Central memory CD8-positive, alpha-beta T cell (primary cell): Measurements from ENCODE around the gene RYR2.

ENCODE experiments used
- ATAC-seq: fragments of 150-1000 bp; cut with Tn5 transposase; replicated peaks from 2 replicates; pipeline ENCODE4 v1.10.0; 2022; ENCODE audit warnings: mild to moderate bottlenecking, moderate FRiP score, moderate number of reproducible peaks; ENCODE audit not compliant: poor library complexity, severe bottlenecking; ENCODE audit errors: extremely low read depth
- DNase-seq, 2 donors: peaks; one replicate each; pipeline ENCODE4 v3.0.0; 2021; ENCODE audit warnings: low spot score in 2 of 2
- H3K27ac Mint-ChIP-seq: one replicate; pipeline ENCODE4 v1.8.0; 2022; ENCODE audit warnings: low read depth, mild to moderate bottlenecking, moderate library complexity, mixed read lengths
- H3K27me3 Mint-ChIP-seq: one replicate; pipeline ENCODE4 v1.8.0; 2022; ENCODE audit warnings: mixed read lengths
- H3K36me3 Mint-ChIP-seq: one replicate; pipeline ENCODE4 v1.8.0; 2022; ENCODE audit warnings: mild to moderate bottlenecking, moderate library complexity, mixed read lengths; ENCODE audit not compliant: insufficient read depth
- H3K4me1 Mint-ChIP-seq: one replicate; pipeline ENCODE4 v1.8.0; 2022; ENCODE audit warnings: mixed read lengths
- H3K4me3 Mint-ChIP-seq: one replicate; pipeline ENCODE4 v1.8.0; 2022; ENCODE audit warnings: mild to moderate bottlenecking, moderate library complexity, mixed read lengths
- H3K9me3 Mint-ChIP-seq: one replicate; pipeline ENCODE4 v1.8.0; 2022; ENCODE audit warnings: mixed read lengths

Gene RYR2

DNA sequence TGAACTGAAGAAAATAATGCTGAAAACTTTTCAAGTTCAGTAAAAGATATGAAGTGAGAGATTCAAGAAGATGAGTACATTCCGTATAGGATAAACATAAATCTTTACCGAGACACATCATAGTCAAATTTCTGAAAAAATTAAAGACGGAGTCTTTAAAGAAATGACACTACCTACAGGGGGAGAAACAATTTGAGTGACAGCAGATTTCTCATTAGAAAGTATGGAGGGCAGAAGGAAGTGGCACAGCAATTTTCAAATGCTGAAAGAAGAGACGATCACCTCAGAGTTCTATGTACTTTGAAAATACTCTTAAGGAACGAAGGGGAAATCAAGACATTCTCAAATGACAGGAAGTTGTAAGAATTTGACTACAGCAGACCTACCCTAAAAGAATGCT is 577.6 kb downstream of the RYR2 start:
- H3K36me3 Mint-ChIP-seq: no peaks in the 10 kb centered on the region
- H3K4me1 Mint-ChIP-seq: no peaks in the 10 kb centered on the region
- H3K27me3 Mint-ChIP-seq: peaks cover 32% of the 10 kb centered on the region
- no peak overlapping the region for H3K4me3 Mint-ChIP-seq
- peaks cover 25% of the 10 kb centered on the region for H3K9me3 Mint-ChIP-seq
- DNase-seq (no peak), ATAC-seq (no peak)
- no peak overlapping the region for H3K27ac Mint-ChIP-seq

DNA sequence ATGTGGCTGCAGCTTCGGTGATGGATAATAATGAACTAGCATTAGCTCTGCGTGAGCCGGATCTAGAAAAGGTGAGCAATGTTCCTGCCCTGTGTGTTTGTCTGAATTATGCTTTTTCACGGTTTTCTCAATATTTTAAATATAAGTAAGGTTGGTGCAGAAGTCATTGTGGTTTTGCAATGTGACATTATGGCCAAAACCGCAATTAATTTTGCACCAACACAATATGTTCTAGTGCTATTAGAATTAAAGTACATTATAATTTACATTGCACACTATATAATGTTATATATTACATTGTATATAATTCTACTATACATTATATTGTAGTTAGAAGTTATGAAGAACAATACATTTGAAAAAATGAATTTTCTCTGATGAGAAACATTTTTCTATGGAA is 592.9 kb downstream of the RYR2 start:
- Mint-ChIP-seq H3K36me3 (no peaks in the 10 kb centered on the region), H3K4me3 (no peak overlapping the region), H3K27ac (no peak overlapping the region), H3K27me3 (no peaks in the 10 kb centered on the region), H3K4me1 (no peaks in the 10 kb centered on the region), H3K9me3 (no peaks in the 10 kb centered on the region)
- no peak for ATAC-seq
- no peak for DNase-seq

GRCh38 chr1:237638555-237638954 is 596.6 kb downstream of the RYR2 start:
- no peaks in the 10 kb centered on the region for H3K4me1 Mint-ChIP-seq
- peaks cover under 1% of the 10 kb centered on the region for H3K36me3 Mint-ChIP-seq
- ATAC-seq: no peak
- H3K27ac Mint-ChIP-seq: no peak overlapping the region
- no peaks in the 10 kb centered on the region for H3K27me3 Mint-ChIP-seq
- DNase-seq: no peak
- no peaks in the 10 kb centered on the region for H3K9me3 Mint-ChIP-seq
- no peak overlapping the region for H3K4me3 Mint-ChIP-seq

DNA sequence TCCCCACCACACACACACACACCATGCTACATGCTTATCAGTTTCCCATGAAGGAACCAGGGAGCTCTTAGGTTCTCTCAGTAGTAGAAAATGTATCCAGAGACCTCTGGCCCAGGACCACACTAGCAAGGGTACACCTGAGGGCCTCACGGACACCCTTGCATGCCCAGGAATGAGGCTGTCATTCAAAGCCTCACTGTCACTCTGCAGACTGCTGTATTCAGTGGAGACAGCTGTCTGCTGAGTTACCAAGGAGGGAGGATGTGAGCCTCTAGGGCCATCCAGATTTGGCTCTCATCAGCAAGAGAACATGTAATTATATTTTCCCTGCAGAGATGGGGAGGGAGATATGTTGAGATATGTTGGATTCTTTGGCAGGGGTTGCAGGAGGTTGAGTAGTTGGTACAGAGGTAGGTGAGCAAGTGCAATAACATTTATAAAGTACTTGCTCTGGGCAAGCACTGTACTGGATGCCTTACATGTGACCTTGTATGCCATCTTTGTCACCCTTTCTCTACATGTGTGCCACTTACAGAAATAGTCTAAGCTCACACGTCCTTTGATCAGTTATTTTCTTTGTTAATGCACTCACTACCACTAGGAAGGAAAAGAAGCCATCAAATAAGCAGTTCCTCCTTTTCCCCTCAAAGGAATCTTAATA is 598.2 kb downstream of the RYR2 start:
- Mint-ChIP-seq H3K27ac (no peak overlapping the region), H3K4me1 (no peaks in the 10 kb centered on the region), H3K36me3 (peaks cover 2% of the 10 kb centered on the region), H3K27me3 (no peaks in the 10 kb centered on the region), H3K4me3 (no peak overlapping the region), H3K9me3 (no peaks in the 10 kb centered on the region)
- ATAC-seq (no peak), DNase-seq (no peak)

GRCh38 chr1:237640966-237641365 is 599.0 kb downstream of the RYR2 start:
- no peaks in the 10 kb centered on the region for H3K9me3 Mint-ChIP-seq

GRCh38 chr1:237650809-237651208 is 608.8 kb downstream of the RYR2 start:
- no peak for ATAC-seq
- Mint-ChIP-seq H3K27ac (no peak overlapping the region), H3K4me3 (no peak overlapping the region), H3K36me3 (no peaks in the 10 kb centered on the region), H3K4me1 (no peaks in the 10 kb centered on the region), H3K9me3 (no peaks in the 10 kb centered on the region), H3K27me3 (no peaks in the 10 kb centered on the region)
- no peak for DNase-seq

More at GRCh38 chr1:237640966-237641365, 599.0 kb downstream of the RYR2 start:
- H3K27ac Mint-ChIP-seq: no peak overlapping the region
- no peak overlapping the region for H3K4me3 Mint-ChIP-seq
- no peaks in the 10 kb centered on the region for H3K4me1 Mint-ChIP-seq
- peaks cover 2% of the 10 kb centered on the region for H3K36me3 Mint-ChIP-seq
- no peak for DNase-seq
- ATAC-seq: no peak
- H3K27me3 Mint-ChIP-seq: no peaks in the 10 kb centered on the region

- H3K27me3 Mint-ChIP-seq: peaks cover 10% of the 10 kb centered on the region
- H3K27ac Mint-ChIP-seq: no peak overlapping the region
- H3K4me1 Mint-ChIP-seq: no peaks in the 10 kb centered on the region
- H3K9me3 Mint-ChIP-seq: no peaks in the 10 kb centered on the region
- H3K36me3 Mint-ChIP-seq: no peaks in the 10 kb centered on the region
- ATAC-seq: no peak
- no peak overlapping the region for H3K4me3 Mint-ChIP-seq
- no peak for DNase-seq
These were observed 613.8 kb downstream of the RYR2 start for GRCh38 chr1:237655778-237656177.

DNA sequence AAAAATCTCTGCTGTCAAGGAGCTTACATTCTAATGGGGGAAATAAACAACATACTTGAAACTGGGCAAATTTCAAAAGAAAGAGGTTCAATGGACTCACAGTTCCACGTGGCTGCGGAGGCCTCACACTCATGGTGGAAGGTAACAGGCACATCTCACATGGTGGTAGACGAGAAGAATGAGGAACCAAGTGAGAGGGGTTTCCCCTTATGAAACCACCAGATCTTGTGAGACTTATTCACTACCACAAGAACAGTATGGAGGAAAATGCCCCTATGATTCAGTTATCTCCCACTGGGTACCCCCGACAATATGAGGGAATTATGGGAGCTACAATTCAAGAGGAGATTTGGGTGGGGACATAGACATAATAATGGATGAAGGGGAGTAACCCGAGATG is 622.4 kb downstream of the RYR2 start:
- H3K4me1 Mint-ChIP-seq: no peaks in the 10 kb centered on the region

GRCh38 chr1:237670302-237670701 is 628.3 kb downstream of the RYR2 start:
- ATAC-seq (no peak), DNase-seq (no peak)
- H3K27me3 Mint-ChIP-seq: no peaks in the 10 kb centered on the region
- no peak overlapping the region for H3K4me3 Mint-ChIP-seq
- H3K36me3 Mint-ChIP-seq: no peaks in the 10 kb centered on the region
- H3K9me3 Mint-ChIP-seq: no peaks in the 10 kb centered on the region
- H3K27ac Mint-ChIP-seq: no peak overlapping the region
- H3K4me1 Mint-ChIP-seq: no peaks in the 10 kb centered on the region

More for the DNA sequence above, 622.4 kb downstream of the RYR2 start:
- H3K27me3 Mint-ChIP-seq: peaks cover 10% of the 10 kb centered on the region
- no peaks in the 10 kb centered on the region for H3K36me3 Mint-ChIP-seq
- no peak overlapping the region for H3K4me3 Mint-ChIP-seq
- H3K9me3 Mint-ChIP-seq: no peaks in the 10 kb centered on the region
- DNase-seq (no peak), ATAC-seq (no peak)
- no peak overlapping the region for H3K27ac Mint-ChIP-seq

DNA sequence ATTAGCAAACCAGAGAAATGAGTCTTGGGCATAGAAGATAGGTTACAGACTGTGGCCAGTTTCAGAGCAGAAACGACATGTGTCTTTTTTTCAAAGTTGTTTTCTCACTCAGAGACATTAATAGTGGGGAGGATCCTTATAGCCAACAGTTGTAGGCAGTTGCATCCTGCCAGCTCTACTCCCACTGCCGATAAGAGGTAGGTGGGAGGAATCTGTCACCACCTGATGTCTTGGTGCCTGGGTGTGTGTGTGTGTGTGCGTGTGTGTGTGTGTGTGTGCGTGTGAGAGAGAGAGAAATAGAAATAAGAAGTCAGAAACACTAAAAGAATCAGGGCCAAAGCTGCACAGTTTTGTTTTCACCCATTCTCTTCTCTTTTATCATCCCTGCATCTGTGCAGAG is 629.3 kb downstream of the RYR2 start:
- DNase-seq: no peak
- Mint-ChIP-seq H3K9me3 (no peaks in the 10 kb centered on the region), H3K4me3 (no peak overlapping the region), H3K4me1 (no peaks in the 10 kb centered on the region), H3K27me3 (no peaks in the 10 kb centered on the region), H3K27ac (no peak overlapping the region), H3K36me3 (no peaks in the 10 kb centered on the region)
- no peak for ATAC-seq

- H3K27me3 Mint-ChIP-seq: no peaks in the 10 kb centered on the region
- H3K9me3 Mint-ChIP-seq: no peaks in the 10 kb centered on the region
- H3K36me3 Mint-ChIP-seq: no peaks in the 10 kb centered on the region
- ATAC-seq: no peak
- DNase-seq: no peak
- no peak overlapping the region for H3K27ac Mint-ChIP-seq
- no peaks in the 10 kb centered on the region for H3K4me1 Mint-ChIP-seq
- H3K4me3 Mint-ChIP-seq: no peak overlapping the region
These were observed 630.0 kb downstream of the RYR2 start for GRCh38 chr1:237671935-237672334.

DNA sequence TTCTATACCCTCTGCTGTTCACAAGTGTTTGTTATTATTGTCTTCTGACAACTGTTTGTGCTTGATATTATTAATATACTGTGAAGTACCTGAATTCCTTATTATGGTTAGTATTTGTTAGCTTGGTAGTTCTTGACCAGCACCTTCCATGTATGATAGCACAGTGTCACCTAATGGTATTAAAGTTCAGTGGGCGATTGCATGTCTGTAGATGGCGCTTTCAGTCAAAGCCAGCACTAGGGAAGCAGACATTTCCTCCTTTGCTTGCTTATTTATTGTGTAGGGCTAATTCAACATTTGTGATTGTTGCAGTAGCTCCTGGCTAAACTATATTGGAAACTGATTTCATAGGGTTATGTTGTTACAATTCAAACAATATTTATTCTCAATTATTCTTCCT is 630.8 kb downstream of the RYR2 start:
- DNase-seq: no peak
- H3K4me1 Mint-ChIP-seq: no peaks in the 10 kb centered on the region

DNA sequence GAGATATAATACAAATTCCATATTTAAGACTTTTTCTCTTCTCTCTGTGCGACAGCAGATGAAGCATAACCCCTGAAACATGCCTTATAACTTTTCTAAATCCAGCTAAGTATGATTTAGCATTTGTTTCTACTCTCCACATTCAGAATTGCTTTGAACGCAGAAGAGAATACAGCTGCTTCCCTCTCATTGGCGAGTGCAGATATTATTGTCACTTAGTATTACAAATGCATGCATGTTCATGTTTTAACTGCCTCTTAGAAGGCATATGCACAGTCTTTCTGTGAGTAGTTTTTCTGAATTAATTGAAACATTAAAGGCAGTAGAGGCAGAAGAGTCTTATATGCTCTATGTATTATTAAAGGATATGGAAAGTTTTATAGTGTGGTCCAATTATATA is 631.6 kb downstream of the RYR2 start:
- no peak for ATAC-seq

More for the DNA sequence above, 630.8 kb downstream of the RYR2 start:
- no peak overlapping the region for H3K4me3 Mint-ChIP-seq
- no peaks in the 10 kb centered on the region for H3K36me3 Mint-ChIP-seq
- no peaks in the 10 kb centered on the region for H3K9me3 Mint-ChIP-seq
- no peak overlapping the region for H3K27ac Mint-ChIP-seq
- no peaks in the 10 kb centered on the region for H3K27me3 Mint-ChIP-seq
- no peak for ATAC-seq

More for the DNA sequence above, 631.6 kb downstream of the RYR2 start:
- Mint-ChIP-seq H3K9me3 (no peaks in the 10 kb centered on the region), H3K27ac (no peak overlapping the region), H3K4me3 (no peak overlapping the region), H3K27me3 (no peaks in the 10 kb centered on the region), H3K36me3 (no peaks in the 10 kb centered on the region), H3K4me1 (no peaks in the 10 kb centered on the region)
- no peak for DNase-seq
